Ovary (tissue), 3 donors: ENCODE results near the gene CALML4.
"Not testable (repeated sequence)": the region's sequence is repeated elsewhere in the genome, so short reads cannot be mapped to it uniquely, and the experiment has no call there.

Experiments used
- CTCF ChIP-seq, 3 donors: fragments of 450-650 bp in 2 of 3; fragments of 200-600 bp in 1 of 3; IDR thresholded peaks; one replicate each; pipeline versions ENCODE4 v1.5.1 to v1.8.0; 2016 to 2022; ENCODE audit warnings: antibody characterized with exemption in 3 of 3, mild to moderate bottlenecking in 1 of 3
- POLR2A ChIP-seq: fragments of 450-650 bp; IDR thresholded peaks from one replicate; pipeline ENCODE4 v1.6.1; 2017; ENCODE audit warnings: antibody characterized with exemption, mild to moderate bottlenecking, moderate library complexity
- donor health status: DM: no; HTN: no; CAD: no.

- TF ChIP-seq CTCF (IDR thresholded peaks at IDR 0.05); POLR2A: not testable (repeated sequence)
Observed at GRCh38 chr15:68234520-68234919, 29.4 kb upstream of the CALML4 start.
